Duodenal mucosa (tissue), 2 donors: ENCODE data around the gene PPFIBP1.

Experiments
- H3K27ac ChIP-seq: one replicate; pipeline ENCODE4 v1.7.0; 2013; ENCODE audit warnings: low read depth, low read length
- H3K27me3 ChIP-seq, 2 donors: one replicate each; pipeline ENCODE4 v1.7.0; 2013; ENCODE audit warnings: low read length in 2 of 2, control low read depth in 1 of 2; ENCODE audit not compliant: insufficient read depth in 2 of 2, control insufficient read depth in 1 of 2
- H3K36me3 ChIP-seq, 2 donors: one replicate each; pipeline ENCODE4 v1.7.0; 2013; ENCODE audit warnings: low read length in 2 of 2, control low read depth in 1 of 2; ENCODE audit not compliant: insufficient read depth in 2 of 2, control insufficient read depth in 1 of 2
- H3K4me1 ChIP-seq, 2 donors: one replicate each; pipeline ENCODE4 v1.7.0; 2013; ENCODE audit warnings: low read length in 2 of 2, control low read depth in 1 of 2; ENCODE audit not compliant: insufficient read depth in 2 of 2, control insufficient read depth in 1 of 2
- H3K4me3 ChIP-seq, 2 donors: one replicate each; pipeline ENCODE4 v1.7.0; 2013; ENCODE audit warnings: low read length in 2 of 2, low read depth in 1 of 2
- H3K9ac ChIP-seq, 2 donors: one replicate each; pipeline ENCODE4 v1.7.0; 2013; ENCODE audit warnings: low read length in 2 of 2, low read depth in 1 of 2
- H3K9me3 ChIP-seq, 2 donors: one replicate each; pipeline ENCODE4 v1.7.0; 2013; ENCODE audit warnings: low read length in 2 of 2, control low read depth in 1 of 2; ENCODE audit not compliant: control insufficient read depth in 1 of 2

Gene PPFIBP1

GRCh38 chr12:27602516-27602915, 78.5 kb downstream of the PPFIBP1 start:
- H3K4me1 ChIP-seq: peaks cover 10% of the 10 kb centered on the region in 2 donors

GRCh38 chr12:27604431-27604830, 80.4 kb downstream of the PPFIBP1 start:
- Histone ChIP-seq H3K27me3 (no peaks in the 10 kb centered on the region), H3K36me3 (no peaks in the 10 kb centered on the region), H3K9me3 (no peaks in the 10 kb centered on the region), H3K4me3 (no peak overlapping the region), H3K4me1 (peaks cover 10% of the 10 kb centered on the region in 2 donors), H3K9ac (no peak overlapping the region), H3K27ac (no peak overlapping the region)

More at GRCh38 chr12:27602516-27602915, 78.5 kb downstream of the PPFIBP1 start:
- no peaks in the 10 kb centered on the region for H3K27me3 ChIP-seq
- no peaks in the 10 kb centered on the region for H3K9me3 ChIP-seq
- no peaks in the 10 kb centered on the region for H3K36me3 ChIP-seq
- H3K9ac ChIP-seq: no peak overlapping the region
- no peak overlapping the region for H3K27ac ChIP-seq
- no peak overlapping the region for H3K4me3 ChIP-seq

GRCh38 chr12:27606986-27607385, 83.0 kb downstream of the PPFIBP1 start:
- H3K9me3 ChIP-seq: no peaks in the 10 kb centered on the region
- H3K9ac ChIP-seq: no peak overlapping the region
- H3K27me3 ChIP-seq: no peaks in the 10 kb centered on the region
- no peak overlapping the region for H3K27ac ChIP-seq
- H3K36me3 ChIP-seq: no peaks in the 10 kb centered on the region
- peaks cover 13 to 21% of the 10 kb centered on the region in 2 donors for H3K4me1 ChIP-seq
- H3K4me3 ChIP-seq: no peak overlapping the region

- Histone ChIP-seq H3K4me1 (peaks cover 13 to 21% of the 10 kb centered on the region in 2 donors), H3K4me3 (no peak overlapping the region), H3K27ac (no peak overlapping the region), H3K27me3 (no peaks in the 10 kb centered on the region), H3K36me3 (no peaks in the 10 kb centered on the region), H3K9me3 (no peaks in the 10 kb centered on the region), H3K9ac (no peak overlapping the region)
Measured at GRCh38 chr12:27607591-27607990, 83.6 kb downstream of the PPFIBP1 start.

- H3K9ac ChIP-seq: no peak overlapping the region
Measured at GRCh38 chr12:27608890-27609289, 84.9 kb downstream of the PPFIBP1 start.

GRCh38 chr12:27610374-27610773, 86.4 kb downstream of the PPFIBP1 start:
- Histone ChIP-seq H3K27ac (no peak overlapping the region), H3K27me3 (no peaks in the 10 kb centered on the region), H3K4me1 (peaks cover 13 to 21% of the 10 kb centered on the region in 2 donors), H3K4me3 (no peak overlapping the region), H3K36me3 (no peaks in the 10 kb centered on the region), H3K9me3 (no peaks in the 10 kb centered on the region), H3K9ac (no peak overlapping the region)

More at GRCh38 chr12:27608890-27609289, 84.9 kb downstream of the PPFIBP1 start:
- peaks cover 13 to 21% of the 10 kb centered on the region in 2 donors for H3K4me1 ChIP-seq
- H3K4me3 ChIP-seq: no peak overlapping the region
- no peaks in the 10 kb centered on the region for H3K9me3 ChIP-seq
- H3K27ac ChIP-seq: no peak overlapping the region
- H3K36me3 ChIP-seq: no peaks in the 10 kb centered on the region
- H3K27me3 ChIP-seq: no peaks in the 10 kb centered on the region

GRCh38 chr12:27614386-27614785, 90.4 kb downstream of the PPFIBP1 start:
- H3K9me3 ChIP-seq: no peaks in the 10 kb centered on the region
- H3K27me3 ChIP-seq: no peaks in the 10 kb centered on the region
- no peaks in the 10 kb centered on the region for H3K36me3 ChIP-seq
- peaks cover 3 to 11% of the 10 kb centered on the region in 2 donors for H3K4me1 ChIP-seq
- H3K27ac ChIP-seq: no peak overlapping the region
- no peak overlapping the region for H3K4me3 ChIP-seq
- H3K9ac ChIP-seq: no peak overlapping the region

- Histone ChIP-seq H3K9me3 (no peaks in the 10 kb centered on the region), H3K36me3 (no peaks in the 10 kb centered on the region), H3K27ac (no peak overlapping the region), H3K4me3 (no peak overlapping the region), H3K4me1 (peaks cover 3 to 7% of the 10 kb centered on the region in 2 donors), H3K27me3 (no peaks in the 10 kb centered on the region), H3K9ac (no peak overlapping the region)
Measured at GRCh38 chr12:27614866-27615265, 90.9 kb downstream of the PPFIBP1 start.

- H3K9ac ChIP-seq: no peak overlapping the region
- H3K4me3 ChIP-seq: no peak overlapping the region
- H3K27me3 ChIP-seq: no peaks in the 10 kb centered on the region
- H3K9me3 ChIP-seq: no peaks in the 10 kb centered on the region
- H3K36me3 ChIP-seq: no peaks in the 10 kb centered on the region
- peaks cover under 1 to 1% of the 10 kb centered on the region in 2 donors for H3K4me1 ChIP-seq
- no peak overlapping the region for H3K27ac ChIP-seq
Measured at GRCh38 chr12:27615331-27615891, 91.4 kb downstream of the PPFIBP1 start.

- Histone ChIP-seq H3K27me3 (no peaks in the 10 kb centered on the region), H3K9me3 (no peaks in the 10 kb centered on the region), H3K27ac (no peak overlapping the region), H3K9ac (no peak overlapping the region), H3K4me1 (no peaks in the 10 kb centered on the region), H3K36me3 (no peaks in the 10 kb centered on the region), H3K4me3 (no peak overlapping the region)
Measured at GRCh38 chr12:27616356-27617142, 92.5 kb downstream of the PPFIBP1 start.
